HG03460 (cell line): ENCODE results near the gene KPTN.

Source experiments
- ATAC-seq: cut with Tn5 transposase; IDR thresholded peaks from one replicate; pipeline ENCODE4 v1.9.1; 2021; ENCODE audit not compliant: unreplicated experiment

KPTN gene

DNA sequence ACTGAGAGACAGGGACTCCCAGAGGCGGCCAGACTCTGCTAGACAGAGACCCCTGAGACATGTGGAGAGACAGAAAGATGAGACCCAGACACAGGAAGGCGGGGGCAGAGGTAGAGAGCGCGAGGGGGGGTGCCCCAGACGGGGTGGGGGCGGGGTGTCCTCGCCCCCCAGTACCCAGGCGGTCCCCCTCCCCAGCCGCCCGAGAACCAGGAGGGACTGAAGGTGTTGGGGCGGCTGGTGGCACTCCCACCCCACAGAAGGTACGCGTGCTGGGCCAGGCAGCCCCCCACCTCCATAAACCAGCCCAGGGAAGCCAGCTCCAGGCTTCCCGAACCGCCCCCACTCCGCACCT, 12.7 kb downstream of the KPTN start:
- no peak for ATAC-seq

DNA sequence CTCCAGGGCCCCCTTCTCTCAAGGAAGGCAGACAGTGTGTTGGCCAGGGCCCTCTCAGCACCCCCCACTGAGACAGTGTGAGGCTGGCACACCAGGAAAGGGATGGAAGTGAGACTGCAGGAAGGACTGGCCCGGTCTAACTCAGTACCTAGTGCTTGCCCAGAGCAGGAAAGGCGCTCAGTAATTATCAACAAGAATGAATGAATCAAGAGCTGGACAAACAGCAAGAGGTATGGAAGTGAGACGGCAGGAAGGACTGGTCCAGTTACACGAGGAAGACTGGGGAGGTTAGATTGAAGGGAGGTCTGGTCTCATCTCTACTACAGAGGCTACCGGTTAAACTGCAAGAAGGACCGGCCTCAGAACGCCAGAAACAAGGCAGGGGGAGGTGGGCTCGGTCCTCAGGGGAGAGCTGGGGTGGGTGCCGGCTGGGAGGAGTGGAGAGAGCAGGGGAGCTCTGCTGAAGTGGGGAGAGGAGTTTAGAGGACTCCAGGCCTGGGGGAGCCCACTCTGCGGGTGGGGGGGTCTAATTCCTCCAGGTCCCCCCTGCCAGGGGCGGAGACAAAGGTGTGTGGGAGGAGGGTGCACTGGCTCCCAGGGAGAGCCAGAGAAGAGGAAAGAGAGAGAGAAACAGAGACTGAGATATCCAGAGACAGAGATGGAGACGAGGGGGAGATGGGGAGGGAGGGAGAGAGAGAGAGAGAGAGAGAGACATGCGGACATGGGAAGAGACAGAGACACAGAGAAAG, 13.4 kb downstream of the KPTN start:
- ATAC-seq = no peak

DNA sequence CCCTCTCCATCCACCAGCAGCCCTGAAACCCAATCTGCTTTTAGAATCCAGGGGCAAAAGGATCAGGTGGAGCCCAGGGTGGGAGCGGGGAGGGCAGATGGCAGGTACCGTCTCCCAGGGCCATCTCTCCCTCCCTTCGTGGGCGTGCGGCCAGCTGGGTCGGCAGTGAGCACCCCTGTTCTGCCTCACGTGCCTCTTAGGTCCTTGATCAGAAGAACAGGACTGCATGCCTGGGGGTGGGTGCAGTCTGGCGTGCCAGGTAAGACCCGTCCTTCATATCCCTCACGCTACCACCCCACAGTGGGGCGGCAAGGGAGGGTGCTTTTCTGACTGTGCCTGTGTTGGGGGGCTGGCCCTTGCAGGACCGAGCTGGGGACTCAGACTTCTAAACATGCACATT, 14.3 kb downstream of the KPTN start:
- ATAC-seq = no peak

DNA sequence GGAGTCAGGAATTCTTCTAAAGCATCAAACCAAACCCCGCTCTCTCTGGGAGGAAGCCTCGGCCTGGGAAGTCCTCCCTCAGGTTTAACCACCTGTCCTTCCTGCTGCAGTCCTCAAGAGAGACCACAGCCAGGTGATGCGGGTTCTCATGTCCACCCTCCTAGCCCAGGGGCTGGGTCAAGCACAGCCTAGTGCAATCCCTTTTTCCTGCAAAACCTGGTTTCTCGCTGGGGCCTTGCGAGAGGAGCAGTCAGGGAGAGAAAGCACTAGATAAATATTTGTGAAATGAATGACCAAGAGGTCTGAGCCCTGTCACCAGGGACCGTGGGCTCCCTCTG, 14.7 kb downstream of the KPTN start:
- ATAC-seq = no peak

DNA sequence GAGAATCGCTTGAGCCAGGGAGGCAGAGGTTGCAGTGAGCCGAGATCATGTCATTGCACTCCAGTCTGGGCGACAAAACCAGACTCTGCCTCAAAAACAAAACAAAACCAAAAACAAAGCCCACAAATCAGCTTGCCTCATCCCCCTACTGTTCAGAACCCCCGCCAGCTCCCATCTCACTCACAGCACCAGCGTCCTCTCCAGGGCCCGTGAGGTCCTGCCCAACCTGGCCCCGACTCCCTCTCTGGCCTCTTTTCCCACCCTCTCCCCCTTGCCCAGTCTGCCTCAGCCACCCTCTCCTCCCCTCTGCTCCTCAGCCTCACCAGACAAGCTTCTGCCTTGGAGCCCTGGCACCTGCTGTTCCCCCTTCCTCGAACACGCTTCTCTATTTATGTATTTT, 16.1 kb downstream of the KPTN start:
- no peak for ATAC-seq

DNA sequence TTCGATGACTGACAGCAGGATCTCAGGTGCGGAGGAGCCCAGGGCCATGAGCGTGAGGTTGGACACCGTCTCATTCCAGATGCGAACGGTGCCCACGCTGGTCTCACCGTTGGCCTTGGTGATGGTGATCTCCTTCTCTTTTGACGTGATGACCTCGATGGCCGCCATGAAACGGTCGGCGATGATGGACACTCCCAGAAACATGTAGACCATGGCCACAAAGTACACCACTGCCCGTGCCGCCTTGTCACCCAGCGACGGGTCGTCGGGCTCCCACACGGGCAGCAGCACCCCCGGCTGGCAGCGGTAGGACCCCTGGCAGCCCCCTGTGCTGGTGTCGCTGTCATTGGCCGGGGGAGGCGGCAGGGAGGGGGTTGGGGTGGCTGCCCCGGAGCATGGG, 18.1 kb downstream of the KPTN start:
- ATAC-seq = no peak

DNA sequence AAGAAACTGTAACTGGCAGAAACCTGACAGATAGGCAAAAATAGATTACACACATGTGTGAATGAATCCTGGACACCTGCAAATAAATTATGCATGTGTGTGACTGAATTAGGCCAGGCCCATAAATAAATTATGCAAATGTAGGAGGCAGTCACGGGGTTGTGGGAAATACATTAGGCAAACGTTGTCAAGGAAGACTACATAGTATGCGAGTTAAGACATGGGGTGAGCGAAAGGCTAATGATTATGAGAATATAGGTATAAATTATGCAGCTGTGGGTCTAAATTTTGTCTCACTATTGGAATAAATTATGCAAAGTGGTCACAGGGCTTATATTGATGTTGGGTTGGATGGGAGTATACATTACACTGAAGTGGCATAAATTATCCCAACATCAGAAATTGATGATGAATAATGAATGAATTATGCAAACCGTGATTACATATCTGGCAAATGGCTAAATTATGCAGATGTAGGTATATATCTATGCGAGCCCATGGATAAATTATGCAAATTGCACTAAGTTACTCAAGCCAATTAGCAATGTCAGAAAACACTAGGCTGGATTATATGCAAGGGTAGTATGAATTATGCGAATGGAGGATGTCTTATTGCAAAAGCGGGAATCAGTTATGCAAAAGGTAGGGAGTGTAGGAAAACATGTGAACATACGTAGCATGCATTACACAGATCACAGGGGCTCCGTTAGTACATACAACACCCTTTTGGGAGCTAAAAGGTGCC, 19.2 kb downstream of the KPTN start:
- ATAC-seq = no peak

DNA sequence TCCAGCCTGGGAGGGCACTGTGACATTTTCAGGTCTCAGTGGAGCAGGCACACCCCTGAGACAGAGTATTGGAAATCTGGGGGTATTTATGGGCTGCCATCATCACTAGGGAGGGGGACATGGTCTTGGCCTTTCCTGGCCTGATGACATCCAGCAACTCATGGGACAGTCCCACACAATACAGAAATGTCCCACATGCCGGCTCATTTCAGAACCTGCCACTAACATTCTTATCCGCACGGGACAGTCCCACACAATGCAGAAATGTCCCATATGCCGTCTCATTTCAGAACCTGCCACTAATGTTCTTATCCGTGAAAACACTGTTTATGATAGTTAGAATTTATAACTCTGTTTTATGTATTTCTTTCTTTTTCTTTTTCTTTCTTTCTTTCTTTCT, 22.1 kb downstream of the KPTN start:
- ATAC-seq = no peak

DNA sequence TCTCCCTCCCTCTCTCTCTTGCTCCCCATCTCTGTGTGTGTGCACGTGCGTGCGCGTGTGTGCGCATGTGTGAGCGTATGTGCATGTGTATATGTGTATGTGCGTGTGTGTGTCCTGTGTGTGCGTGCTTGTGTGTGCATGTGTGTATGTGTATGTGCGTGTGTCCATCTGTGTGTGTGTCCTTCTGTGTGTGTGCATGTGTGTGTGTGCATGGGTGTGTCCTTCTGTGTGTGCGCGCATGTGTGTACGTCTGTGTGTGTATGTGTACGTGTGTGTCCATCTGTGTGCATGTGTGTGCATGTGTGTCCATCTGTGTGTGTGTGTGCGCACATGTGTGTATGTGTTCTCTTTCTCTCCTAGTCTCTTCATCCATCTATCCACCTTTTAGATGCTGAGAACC, 24.5 kb downstream of the KPTN start:
- no peak for ATAC-seq

DNA sequence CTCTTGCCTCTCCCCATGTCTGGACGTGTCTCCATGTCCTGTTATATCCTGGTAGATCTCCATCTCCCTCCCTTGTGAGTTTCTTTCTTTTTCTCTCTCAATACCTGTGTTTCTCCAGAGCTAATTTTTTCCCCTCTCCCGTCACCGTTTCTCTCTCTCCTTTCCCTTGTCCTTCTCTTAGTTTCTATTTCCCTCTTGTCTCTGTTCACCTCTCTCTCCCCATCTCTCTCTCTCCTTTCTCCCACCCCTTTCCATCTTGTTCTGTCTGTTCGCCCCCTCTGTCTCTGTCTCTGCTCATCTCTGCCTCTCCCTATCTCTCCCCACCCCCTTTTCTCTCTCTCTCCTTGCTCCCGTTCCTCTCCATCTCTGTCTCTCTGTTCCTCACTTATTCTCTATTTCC, 25.3 kb downstream of the KPTN start:
- no peak for ATAC-seq

DNA sequence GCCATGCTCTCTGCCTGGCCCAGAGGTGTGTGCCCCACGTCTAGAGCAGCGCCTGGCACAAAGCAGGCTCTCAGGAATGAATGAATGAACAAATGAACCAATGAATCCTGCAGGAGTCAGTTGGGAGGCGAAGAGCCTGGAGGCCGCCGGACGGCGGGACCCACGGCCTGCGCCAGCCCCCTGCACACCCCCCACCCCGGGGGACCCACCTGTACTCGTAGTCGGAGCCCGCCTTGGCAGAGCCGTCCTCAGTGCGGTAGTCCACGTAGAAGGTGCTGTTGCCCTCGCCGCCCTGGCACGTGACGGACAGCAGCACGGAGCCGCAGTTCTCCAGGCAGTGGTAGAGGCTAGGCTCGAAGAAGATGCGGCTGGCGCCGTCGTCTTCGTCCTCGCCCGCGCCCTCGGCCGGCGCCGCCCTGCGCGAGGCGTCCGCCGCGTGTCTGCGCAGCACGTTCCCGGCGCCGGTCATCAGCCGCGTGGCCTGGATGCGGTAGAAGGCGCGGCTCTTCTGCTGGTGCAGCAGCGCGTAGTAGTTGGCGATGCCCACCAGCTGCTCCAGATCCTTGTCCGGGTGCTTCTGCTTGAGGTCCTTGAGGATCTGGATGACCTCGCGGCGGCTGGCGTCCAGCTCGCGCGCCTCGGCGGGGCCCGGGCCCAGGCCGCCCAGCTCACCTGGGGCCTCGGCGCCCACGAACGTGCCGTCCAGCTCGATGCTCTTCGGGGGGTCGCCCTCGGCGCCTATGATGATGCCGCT, 27.1 kb downstream of the KPTN start:
- no peak for ATAC-seq

DNA sequence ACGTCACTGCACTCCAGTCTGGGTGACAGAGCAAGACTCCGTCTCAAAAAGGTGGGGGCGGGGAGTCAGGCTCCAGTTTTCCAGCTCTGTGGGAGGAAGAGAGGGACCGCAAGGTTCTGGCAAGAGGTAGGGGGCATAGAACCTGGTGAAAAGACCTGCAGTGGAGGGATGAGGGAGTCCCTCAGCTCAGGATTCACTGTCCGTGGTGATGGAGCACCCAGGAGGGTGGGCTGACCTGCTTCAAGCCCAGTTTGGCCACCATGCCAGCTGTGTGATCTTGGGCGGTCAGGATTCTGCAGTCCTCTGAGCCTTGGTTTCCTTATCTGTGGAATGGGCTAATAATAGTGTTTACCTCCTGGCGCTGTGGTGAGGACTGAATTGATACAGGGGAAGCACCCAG, 33.5 kb downstream of the KPTN start:
- ATAC-seq = no peak

DNA sequence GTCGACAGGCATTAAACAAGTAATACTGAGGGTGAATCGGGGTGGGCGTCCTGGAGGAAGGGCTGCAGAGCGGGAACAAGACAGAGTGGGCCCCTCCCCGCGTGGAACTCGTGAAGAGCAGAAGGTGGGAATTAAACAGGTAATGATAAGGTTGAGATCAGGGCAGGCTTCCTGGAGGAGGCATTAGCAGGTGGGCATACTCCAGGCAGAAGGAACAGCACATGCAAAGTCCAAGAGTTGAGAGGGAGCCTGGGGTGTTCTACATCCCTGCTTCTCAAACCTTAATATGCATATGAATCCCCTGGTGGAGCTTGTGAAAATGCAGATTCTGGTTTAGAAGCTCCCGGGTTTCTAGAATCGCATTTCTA, 35.7 kb downstream of the KPTN start:
- ATAC-seq = no peak

DNA sequence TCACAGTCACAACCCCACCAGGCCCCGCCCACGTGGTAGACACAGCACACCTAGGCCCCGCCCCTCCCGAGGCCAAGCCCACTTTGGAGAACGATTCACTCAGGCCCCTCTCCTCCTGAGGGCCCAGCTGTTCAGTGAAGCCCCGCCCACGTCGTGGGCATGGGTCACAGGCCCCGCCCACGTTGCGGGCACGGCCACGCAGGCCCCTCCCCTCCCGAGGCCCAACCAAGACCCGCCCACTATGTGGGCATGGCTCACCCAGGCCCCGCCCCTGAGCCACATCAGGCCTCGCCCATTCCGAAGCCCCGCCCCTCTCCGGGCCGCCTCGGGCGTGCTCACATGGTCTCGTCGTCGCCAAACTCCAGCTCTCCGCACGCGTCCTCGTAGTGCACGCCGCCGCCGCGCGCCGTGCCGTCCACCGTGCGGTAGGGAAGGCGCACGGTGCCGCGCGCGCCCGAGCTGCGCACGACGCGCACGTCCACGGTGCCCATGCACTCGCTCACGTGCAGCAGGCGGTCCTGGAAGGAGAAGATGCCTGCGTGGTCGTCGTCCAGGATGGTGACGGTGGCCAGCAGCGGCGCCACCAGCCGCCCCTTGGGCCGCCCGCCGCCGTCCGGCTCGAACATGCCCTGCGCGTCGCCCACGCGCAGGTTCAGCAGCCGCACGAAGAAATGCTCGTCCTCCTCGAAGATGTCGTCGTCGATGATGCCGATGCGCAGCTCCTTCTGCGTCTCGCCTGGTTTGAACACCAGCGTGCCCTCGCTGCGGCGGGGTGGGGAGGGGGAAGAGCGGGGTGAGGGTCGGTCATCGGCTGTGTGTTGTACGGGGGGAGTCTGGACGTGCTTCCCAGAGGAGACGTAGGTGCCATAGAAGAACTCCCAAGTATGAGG, 36.3 kb downstream of the KPTN start:
- ATAC-seq = no peak

DNA sequence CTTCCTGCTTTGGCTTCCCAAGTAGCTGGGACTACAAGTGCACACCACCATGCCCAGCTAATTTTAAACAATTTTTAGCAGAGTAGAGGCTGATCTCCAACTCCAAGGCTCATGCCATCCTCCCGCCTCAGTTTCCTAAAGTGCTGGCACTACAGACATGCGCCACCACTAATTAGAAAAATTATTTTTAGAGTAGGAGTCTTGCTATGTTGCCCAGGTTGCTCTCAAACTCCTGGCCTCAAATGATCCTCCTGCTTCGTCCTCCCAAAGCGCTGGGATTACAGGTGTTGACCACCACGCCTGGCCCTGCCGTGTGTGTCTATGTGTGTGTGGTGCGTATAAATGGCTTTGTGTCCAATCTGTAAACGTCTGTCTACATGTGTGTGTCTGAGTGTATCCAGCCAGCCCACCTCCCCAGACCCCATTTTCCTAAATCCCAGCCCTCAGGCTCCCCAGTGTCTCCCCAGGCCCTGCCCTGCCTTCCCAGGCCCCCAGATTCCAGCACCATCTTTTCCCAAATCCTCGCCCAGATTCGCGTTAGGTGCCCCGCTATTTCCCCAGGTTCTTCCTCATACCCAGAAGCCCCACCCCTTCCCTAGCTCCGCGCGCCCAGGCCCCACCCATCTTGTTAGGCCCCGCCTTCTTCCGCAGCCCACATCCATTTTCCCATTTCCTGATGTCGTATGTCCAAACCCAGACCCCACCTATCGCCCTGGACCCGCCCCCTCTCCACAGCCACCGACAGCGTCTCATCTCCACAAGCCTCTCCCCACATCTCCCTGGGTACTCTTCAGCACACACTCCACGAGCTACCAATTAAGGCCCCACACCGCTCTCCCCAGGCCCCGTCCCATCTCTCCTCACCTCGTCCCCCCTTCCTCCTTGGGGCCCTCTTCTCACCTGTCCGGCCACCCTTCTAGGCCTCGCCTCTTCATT, 37.2 kb downstream of the KPTN start:
- ATAC-seq = no peak

DNA sequence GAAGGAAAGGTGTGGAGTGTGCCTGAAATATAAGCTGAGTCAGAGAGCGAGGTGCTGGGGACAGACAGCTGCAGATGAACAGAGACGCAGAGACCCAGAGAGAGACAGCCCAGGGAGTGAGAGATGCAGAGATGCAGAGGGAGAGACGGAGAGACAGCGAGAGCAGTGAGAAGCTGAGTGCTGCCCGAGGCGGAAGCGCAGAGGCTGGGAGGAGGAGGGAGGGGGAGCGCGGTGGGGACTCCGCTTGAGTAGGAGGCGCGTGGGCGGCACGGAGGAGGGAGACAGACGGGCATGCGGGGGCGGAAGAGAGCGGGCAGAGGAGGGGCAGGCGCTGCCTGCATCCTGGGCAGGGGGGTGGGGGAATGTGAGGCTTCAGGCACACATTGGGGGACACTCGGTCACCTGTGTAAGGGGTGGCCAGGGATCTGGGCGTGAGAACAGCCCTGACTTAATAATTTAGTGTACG, 38.0 kb downstream of the KPTN start:
- ATAC-seq = no peak

DNA sequence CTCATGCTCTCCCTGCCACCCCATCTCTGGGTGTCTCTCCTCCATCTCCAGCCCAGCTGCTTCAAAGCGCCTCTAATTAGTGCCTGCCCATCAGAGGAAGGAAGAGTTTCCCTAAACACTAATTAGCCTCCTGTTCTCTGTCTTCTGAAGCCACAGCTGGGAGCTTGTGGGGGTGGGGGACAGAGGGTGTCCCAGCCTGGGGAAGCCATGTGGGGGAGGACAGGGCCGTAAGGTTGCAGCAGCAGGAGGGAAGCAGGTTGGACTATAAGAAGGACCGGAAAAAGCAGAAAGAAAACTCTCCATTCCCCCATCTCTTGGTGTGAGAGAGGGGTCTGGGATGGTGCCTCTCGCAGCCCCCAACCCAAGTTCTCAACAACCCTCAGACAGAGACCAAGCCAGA, 38.5 kb downstream of the KPTN start:
- no peak for ATAC-seq

DNA sequence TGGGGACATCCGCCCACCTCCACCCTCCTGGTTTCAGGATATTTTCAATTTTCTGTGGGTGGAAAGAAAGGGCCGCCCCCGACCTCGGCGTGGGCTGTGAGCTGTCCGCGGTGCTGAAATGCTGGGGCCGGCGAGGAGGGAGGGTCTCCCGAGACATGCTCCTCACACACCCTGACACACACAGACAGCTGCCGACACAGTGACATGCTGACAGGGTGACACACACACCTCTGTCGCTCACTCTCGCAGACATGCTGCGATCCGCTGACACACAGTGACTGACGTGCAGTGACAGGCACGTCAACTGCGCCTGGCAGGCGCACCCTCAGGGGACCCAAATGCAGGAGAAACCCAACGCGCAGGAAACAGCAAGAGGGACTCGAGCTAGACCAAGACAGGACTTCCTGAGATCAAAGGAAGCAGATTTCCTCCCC, 39.6 kb downstream of the KPTN start:
- ATAC-seq = no peak

DNA sequence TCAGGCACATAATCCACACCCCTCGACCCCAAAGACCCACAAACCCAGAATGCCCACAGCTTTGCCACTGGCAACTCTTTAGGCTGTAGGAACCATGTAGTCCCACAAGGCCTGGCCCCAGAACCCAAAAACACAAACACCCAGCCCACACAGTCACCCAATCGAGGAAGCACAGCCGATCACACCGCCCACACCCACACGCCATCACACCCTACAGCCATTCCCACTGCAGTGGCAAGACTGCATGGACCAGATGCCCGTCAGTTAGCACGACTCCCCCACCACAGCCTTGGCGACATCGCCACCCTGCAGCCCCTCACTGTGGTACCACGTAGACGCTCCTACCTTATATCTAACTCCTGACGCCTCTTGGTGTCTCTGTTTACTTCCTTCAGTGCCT, 40.7 kb downstream of the KPTN start:
- no peak for ATAC-seq

DNA sequence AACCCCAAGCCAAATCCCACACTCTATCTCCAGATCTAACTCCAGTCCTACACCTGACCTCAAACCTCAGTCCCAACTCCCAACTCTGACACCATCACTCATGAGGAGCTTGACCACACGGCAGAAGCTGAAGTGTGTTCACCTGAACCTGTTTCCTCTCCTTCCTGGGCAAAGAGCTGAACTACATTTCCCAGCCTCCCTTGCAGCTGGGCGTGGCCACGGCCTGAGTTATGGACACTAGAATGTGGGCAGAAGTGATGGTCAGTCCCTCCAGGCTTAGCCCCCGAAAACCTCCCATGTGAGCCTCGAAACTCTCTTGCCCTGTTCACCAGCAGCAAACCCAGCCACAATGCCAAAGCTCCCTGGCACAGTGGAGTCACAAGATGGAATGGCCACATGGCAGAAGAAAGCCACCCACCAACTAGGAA, 45.2 kb downstream of the KPTN start:
- ATAC-seq = no peak
